SK-N-SH treated with all-trans-retinoic acid at 6 μM for 48 hours (cell line): ENCODE measurements around the gene C9orf85.

Experiments
- ARNTL ChIP-seq: fragments of 450-650 bp; formaldehyde crosslinking; IDR thresholded peaks from 2 replicates; pipeline ENCODE4 v1.5.0; 2020; ENCODE audit warnings: low read depth, mild to moderate bottlenecking, moderate library complexity, borderline replicate concordance
- ESRRG ChIP-seq: fragments of 250-450 bp; sonication (Bioruptor Pico); IDR thresholded peaks from 2 replicates; pipeline ENCODE4 v1.6.1; 2021; ENCODE audit warnings: mild to moderate bottlenecking
- SNAI2 ChIP-seq: fragments of 250-450 bp; sonication (Bioruptor Pico); IDR thresholded peaks from 2 replicates; pipeline ENCODE4 v1.5.0; 2020; ENCODE audit warnings: mild to moderate bottlenecking, moderate library complexity
- ZNF565 ChIP-seq: fragments of 450-650 bp; formaldehyde crosslinking; conservative IDR thresholded peaks from 2 replicates; pipeline ENCODE4 v1.5.0; 2020; ENCODE audit warnings: low read depth, mild to moderate bottlenecking, moderate library complexity

DNA sequence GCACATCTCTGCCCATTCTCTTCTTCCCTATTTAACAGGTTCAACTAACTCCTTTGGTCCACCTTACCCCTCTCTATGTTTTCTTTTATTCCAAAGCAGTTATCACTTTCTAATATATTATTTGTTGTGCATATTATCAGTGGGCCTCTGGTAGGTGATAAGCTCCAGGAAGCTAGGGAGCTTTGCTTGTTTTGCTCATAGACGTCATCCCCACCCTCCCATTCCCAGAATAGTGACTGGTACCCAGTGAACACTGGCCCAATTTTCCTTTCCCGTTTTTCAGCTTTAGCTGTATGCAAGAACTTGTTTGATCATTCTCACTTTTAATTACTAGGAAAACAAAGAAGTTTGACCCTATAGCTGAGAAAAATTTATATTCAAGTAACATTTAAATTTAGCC is 7.4 kb upstream of the C9orf85 start:
- TF ChIP-seq SNAI2 (CRISPR knock-in tag) (no peak), ZNF565 (CRISPR knock-in tag) (no peak), ESRRG (no peak), ARNTL (CRISPR knock-in tag) (no peak)
